Mucosa of descending colon (tissue), 3 donors: ENCODE measurements around the gene SNTG2. TPM values are rescaled to one million over a fixed set of nuclear protein-coding genes. Genes with fewer than 3 reads are reported as not detected.

Experiments
- ATAC-seq: fragments of 200-7000 bp; cut with Tn5 transposase; one replicate; pipeline ENCODE4 v1.9.1; 2020; ENCODE audit warnings: mild to moderate bottlenecking, moderate library complexity
- DNase-seq, 3 donors: peaks; one replicate each; pipeline ENCODE4 v3.0.0-alpha.2; 2020
- H3K36me3 ChIP-seq: fragments of 200-600 bp; one replicate; pipeline ENCODE4 v1.8.0; 2021; ENCODE audit warnings: low read depth, mild to moderate bottlenecking
- H3K4me1 ChIP-seq: fragments of 200-600 bp; one replicate; pipeline ENCODE4 v1.8.0; 2021; ENCODE audit warnings: low read depth, mild to moderate bottlenecking
- H3K4me3 ChIP-seq: fragments of 200-600 bp; one replicate; pipeline ENCODE4 v1.8.0; 2021; ENCODE audit warnings: mild to moderate bottlenecking
- H3K9me3 ChIP-seq: fragments of 200-600 bp; one replicate; pipeline ENCODE4 v1.8.0; 2021; ENCODE audit warnings: mild to moderate bottlenecking
- intact Hi-C, 2 donors: fragments of 100-400 bp; cut with DNase I in 1 of 2; cut with micrococcal nuclease in 1 of 2; formaldehyde crosslinking; loops; one replicate each; pipeline versions ENCODE4 v1.11.0 to v1.11.1; 2022; cut with DNase I, micrococcal nuclease
- total RNA-seq, 3 donors: library from RNA; stranded (reverse); fragmentation: NEBNext Ultra II Directional in 2 of 3; extraction: Animal tissue kit (Norgen Biotek cat#: 25700) in 2 of 3; gene quantifications; one replicate each; pipeline versions ENCODE4 v1.2.1 to v1.2.4, GENCODE V29; 2021 to 2023
- TF ChIP-seq, protein P1 (sequence below): fragments of 200-600 bp; IDR thresholded peaks from one replicate; pipeline ENCODE4 v1.8.0; 2022; ENCODE audit warnings: antibody characterized with exemption, mild to moderate bottlenecking
- donor health status: DM: no; HTN: no; CAD: no; lungs with moderate emphysema.
- donor health status: DM: no; HTN: no; CAD: no.
- donor health status: DM: no; HTN: yes; CAD: no.

SNTG2 gene
- total RNA-seq, 3 donors from 2014 or later, result 0.38 to 3.0 (median 2.8) TPM

DNA sequence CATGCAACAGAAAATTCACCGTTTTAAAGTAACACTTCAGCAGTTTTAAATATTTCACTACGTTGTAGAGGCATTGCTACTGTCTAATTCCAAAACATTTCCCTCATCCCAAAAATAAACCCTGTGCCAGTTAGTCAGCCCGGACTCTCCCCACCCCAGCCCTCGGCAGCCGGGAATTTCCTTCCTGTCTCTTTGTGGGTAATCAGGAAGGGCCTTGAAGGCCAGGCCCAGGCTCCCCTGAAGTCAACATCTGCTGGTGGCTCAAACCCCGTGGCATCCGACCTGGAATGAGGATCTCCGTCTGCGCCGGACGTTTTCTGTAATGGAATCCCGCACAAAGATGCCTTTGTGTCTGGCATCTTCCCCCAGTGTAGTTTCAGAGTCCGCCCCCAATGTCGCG is 219.6 kb downstream of the SNTG2 start:
- H3K36me3 ChIP-seq, result no peaks in the 10 kb centered on the region
- no peaks in the 10 kb centered on the region for H3K9me3 ChIP-seq
- DNase-seq (no peak), ATAC-seq (no peak)
- TF ChIP-seq, protein P1, sequence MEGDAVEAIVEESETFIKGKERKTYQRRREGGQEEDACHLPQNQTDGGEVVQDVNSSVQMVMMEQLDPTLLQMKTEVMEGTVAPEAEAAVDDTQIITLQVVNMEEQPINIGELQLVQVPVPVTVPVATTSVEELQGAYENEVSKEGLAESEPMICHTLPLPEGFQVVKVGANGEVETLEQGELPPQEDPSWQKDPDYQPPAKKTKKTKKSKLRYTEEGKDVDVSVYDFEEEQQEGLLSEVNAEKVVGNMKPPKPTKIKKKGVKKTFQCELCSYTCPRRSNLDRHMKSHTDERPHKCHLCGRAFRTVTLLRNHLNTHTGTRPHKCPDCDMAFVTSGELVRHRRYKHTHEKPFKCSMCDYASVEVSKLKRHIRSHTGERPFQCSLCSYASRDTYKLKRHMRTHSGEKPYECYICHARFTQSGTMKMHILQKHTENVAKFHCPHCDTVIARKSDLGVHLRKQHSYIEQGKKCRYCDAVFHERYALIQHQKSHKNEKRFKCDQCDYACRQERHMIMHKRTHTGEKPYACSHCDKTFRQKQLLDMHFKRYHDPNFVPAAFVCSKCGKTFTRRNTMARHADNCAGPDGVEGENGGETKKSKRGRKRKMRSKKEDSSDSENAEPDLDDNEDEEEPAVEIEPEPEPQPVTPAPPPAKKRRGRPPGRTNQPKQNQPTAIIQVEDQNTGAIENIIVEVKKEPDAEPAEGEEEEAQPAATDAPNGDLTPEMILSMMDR, result no peak
- intact Hi-C loops, result no loop called here
- H3K4me1 ChIP-seq, result no peaks in the 10 kb centered on the region
- no peak overlapping the region for H3K4me3 ChIP-seq

DNA sequence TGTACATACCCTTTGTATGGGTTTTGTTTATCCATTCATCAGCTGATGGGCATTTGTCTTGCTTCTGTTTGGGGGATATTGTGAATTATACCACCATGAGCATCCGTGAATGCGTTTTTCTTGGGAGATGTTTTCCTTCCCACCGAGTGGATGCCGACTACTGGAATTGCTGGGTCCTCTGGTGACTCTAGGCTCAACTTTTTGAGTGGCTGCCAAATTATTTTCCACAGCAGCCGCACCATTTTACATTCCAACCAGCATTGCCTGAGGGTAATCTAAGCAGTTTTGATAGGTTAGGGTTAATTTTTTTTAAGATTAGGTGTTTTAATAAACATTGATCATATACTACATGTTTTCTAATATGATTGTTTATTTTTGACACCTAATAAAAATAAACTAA is 220.1 kb downstream of the SNTG2 start:
- no peak for DNase-seq
- Histone ChIP-seq H3K4me1 (no peaks in the 10 kb centered on the region), H3K36me3 (no peaks in the 10 kb centered on the region), H3K9me3 (no peaks in the 10 kb centered on the region), H3K4me3 (no peak overlapping the region)
- no peak for ATAC-seq
- TF ChIP-seq, protein P1, result no peak
- intact Hi-C loops, result no loop called here

DNA sequence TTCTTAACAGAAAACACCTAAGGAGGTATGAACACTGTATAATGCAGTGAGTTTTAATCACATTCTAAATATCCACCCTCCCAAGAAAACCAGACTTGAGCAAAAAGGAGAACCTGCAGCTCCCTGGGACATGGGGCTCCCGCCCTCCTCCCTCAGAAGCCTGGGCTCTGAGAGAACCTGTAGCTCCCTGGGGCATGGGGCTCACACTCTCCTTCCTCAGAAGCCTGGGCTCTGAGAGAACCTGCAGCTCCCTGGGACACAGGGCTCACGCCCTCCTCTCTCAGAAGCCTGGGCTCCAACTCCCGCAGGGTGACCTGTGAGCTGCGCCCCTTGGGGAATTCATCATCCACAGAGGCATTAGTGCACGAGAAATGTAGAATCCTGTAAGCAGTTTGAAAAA is 222.9 kb downstream of the SNTG2 start:
- intact Hi-C loops, result no loop called here
- H3K9me3 ChIP-seq, result no peaks in the 10 kb centered on the region
- no peaks in the 10 kb centered on the region for H3K36me3 ChIP-seq
- H3K4me1 ChIP-seq, result no peaks in the 10 kb centered on the region
- H3K4me3 ChIP-seq, result no peak overlapping the region
- TF ChIP-seq, protein P1, result no peak
- DNase-seq, result no peak
- ATAC-seq, result no peak

DNA sequence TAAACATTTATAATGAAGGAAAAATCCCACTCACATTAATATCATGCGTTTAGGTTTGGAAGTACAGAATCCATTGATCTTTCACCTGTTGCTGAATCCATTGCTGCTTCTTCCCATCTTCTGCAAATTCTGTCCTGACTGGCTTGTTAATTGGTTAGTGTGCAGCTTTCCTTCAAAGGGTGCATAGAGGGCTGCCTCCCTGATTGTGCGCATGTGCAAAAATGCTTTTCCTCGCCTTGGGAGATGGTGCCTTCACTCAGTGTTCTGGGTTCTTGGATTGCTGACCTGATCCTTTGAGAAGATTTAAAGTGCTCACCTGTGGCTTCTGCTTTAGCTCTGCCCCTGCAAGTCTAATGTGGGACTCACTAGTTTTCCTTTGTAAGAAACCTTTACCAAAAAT is 231.2 kb downstream of the SNTG2 start:
- H3K4me3 ChIP-seq, result no peak overlapping the region
- peaks cover 3% of the 10 kb centered on the region for H3K9me3 ChIP-seq
- DNase-seq, result no peak
- TF ChIP-seq, protein P1, result no peak
- H3K4me1 ChIP-seq, result no peaks in the 10 kb centered on the region
- H3K36me3 ChIP-seq, result no peaks in the 10 kb centered on the region
- intact Hi-C loops, result no loop called here
- no peak for ATAC-seq

DNA sequence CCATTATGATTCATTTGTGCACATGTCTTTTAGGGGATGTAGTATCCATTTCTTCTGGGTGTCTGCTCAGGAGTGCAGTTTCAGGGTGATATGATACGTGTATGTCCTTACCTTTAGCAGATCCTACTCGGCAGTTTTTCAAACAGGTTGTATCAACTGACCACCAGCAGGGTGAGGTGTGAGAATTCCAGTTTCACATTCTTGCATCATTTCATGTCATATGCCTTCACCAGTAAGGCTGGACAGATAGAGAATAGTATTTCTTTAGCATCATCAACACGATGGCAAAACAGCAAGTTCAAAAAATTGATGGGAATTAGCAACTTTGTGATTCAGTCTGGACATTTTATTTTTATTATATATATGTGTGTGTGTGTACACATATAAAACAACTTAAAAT is 232.7 kb downstream of the SNTG2 start:
- intact Hi-C loops, result no loop called here

More for the DNA sequence above, 232.7 kb downstream of the SNTG2 start:
- Histone ChIP-seq H3K4me3 (no peak overlapping the region), H3K9me3 (peaks cover 3% of the 10 kb centered on the region), H3K36me3 (no peaks in the 10 kb centered on the region), H3K4me1 (no peaks in the 10 kb centered on the region)
- DNase-seq (no peak), ATAC-seq (no peak)
- TF ChIP-seq, protein P1, result no peak
